HG03039 (cell line): ENCODE measurements around the gene NPR3.

Source experiments
- ATAC-seq: cut with Tn5 transposase; IDR thresholded peaks from one replicate; pipeline ENCODE4 v1.9.1; 2021; ENCODE audit warnings: mild to moderate bottlenecking, moderate library complexity; ENCODE audit not compliant: unreplicated experiment

Gene NPR3

DNA sequence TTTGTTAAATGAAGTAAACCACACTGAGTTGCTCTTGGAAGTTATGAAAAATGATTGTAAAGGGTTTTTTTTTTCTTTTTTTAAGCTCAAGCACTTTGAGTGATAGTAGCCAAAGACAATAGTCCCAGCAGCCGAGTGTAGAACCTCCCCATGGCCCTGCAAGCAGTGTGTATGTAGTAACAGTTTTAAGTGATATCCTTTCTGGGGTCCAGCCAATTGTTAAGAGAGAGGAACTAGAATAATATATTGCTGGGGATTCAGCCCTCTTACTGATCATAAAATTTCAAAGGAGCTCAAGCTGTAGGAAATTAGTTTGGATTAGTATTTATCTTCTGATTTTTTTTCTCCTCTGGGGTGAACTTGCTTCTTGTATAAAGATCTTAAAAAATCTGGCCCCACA, 43.2 kb downstream of the NPR3 start:
- ATAC-seq, result no peak

DNA sequence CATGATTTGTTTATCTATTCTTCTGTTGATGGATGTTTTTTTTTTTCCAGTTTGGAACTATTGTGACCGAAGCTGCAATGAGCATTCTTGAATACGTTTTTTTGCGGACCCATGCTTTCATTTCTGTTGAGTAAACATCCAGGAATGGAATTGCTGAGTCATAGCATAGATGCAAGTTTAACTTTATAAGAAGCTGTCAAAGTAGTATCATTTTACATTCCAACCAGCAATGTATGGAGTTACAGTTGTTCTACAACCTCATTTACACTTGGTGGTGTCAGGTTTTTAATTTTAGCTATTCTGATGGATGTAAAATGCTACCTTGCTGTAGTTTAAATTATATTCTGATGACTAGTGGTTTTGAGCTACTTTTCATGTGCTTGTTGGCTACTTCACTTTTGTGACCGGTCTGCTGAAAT, 49.0 kb downstream of the NPR3 start:
- no peak for ATAC-seq

- ATAC-seq, result no peak
These were observed 54.1 kb downstream of the NPR3 start for GRCh38 chr5:32765266-32765665.

GRCh38 chr5:32767948-32768467, 56.9 kb downstream of the NPR3 start:
- ATAC-seq, result no peak

- ATAC-seq, result no peak
These were observed 58.6 kb downstream of the NPR3 start for GRCh38 chr5:32769711-32770110.

DNA sequence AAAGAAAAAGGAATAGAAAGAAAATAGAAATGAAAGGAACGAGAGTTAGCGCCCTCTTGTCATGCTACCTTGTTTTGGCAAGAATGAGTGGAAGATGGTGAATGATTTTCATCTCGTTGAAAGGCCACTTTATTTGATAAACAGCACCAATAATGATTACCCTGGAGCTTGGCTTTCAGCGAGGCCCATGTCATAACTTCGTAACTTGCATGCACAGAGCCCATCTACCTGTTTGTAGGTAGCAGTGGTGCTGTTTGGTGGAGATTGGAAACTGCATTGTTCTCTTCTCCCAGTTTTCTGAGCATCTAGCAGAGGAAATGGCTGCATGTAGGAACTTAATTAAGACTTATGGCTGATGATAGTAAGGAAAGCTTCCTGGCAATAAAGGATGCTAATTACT, 59.3 kb downstream of the NPR3 start:
- ATAC-seq, result no peak

DNA sequence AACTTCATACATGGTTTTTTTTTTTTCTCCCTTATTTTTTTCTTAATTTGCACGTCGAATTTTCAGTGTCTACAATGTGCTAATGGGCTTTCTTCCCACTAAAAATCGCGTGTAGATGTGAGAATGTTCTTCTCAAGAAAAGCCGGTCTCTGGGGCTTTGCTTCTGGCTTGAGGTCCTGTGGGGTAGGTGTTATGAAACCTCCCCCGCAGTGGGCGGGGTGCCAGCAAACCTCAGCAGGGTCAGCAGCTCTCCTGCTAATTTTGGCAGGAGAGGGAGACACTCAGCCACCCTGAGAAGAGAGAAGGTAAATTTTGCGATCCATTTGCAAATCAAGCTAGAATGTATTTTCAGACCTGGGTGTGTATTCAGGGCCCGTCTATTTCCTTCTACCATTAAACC, 59.9 kb downstream of the NPR3 start:
- ATAC-seq, result no peak

DNA sequence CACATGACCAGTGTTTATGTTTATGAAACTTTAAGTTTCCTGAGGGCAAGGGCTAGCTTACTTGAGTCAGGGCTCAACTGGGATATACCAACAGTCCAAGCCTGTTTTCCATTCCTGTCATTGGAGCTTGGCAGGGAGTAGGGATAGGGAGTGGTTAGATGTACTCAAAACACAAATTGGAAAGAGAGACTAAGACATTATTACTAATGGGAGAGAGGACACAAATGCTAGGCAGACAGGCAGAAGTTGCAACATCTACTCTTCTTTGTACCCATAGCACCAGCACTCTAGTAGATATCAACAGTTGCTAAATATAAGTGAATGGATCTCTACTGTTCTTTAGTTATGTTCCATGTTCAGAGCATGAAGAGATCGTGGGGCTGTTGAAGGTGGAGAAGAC, 62.8 kb downstream of the NPR3 start:
- ATAC-seq, result no peak

DNA sequence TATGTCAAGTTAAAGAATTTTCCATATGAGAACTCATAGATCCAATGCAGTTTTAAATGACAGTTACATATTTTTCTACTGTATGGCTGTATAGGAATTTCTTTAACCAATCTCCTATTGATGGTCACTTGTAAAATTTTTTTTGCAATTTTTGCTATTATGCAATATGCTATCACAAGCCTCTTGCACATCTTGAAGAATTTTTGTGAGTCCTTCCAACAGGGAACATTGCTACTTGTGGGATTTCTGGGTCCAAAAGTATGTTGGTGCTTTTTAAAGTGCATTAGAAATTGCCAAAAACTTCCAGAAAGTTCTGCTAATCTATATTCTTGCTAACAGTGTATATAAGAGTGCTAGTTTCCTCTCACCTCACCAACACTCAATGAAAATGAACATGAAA, 65.1 kb downstream of the NPR3 start:
- ATAC-seq, result no peak

GRCh38 chr5:32777222-32777621, 66.1 kb downstream of the NPR3 start:
- no peak for ATAC-seq

GRCh38 chr5:32777733-32778132, 66.6 kb downstream of the NPR3 start:
- no peak for ATAC-seq

- ATAC-seq, result no peak
These were observed 67.3 kb downstream of the NPR3 start for GRCh38 chr5:32778403-32778802.

- no peak for ATAC-seq
These were observed 68.8 kb downstream of the NPR3 start for GRCh38 chr5:32779754-32780415.

- no peak for ATAC-seq
These were observed 69.4 kb downstream of the NPR3 start for GRCh38 chr5:32780508-32780919.

GRCh38 chr5:32783661-32784060, 72.5 kb downstream of the NPR3 start:
- no peak for ATAC-seq

DNA sequence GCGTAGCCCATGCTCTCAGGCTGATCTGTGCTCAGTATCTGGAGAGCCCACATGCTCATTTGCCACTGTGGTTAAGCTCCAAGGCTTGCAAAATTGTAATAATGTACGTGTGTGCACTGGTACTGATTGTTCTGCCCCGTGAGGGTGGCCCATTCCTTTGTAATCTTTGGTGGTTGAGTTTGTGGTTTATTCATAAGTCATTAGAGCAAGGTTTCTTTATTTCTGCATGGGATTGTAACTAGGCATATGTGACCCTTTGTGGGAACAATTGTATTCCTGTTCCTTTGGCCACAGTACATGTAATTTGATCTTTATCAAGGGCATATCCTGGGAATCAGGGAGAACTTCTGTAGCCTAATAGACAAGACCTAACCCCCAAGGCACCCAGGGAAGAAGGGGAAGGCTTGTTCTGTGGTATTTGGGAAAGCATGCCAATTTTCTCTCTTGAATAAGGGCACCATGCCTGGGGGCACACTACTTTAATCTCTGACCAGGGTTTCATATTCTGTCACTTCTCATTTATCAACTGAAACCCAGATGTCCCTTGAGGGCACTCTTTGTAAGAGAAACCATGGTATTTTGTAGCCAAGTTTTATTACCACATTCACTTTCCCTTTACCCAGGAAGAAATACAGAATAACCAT, 74.6 kb downstream of the NPR3 start:
- no peak for ATAC-seq

DNA sequence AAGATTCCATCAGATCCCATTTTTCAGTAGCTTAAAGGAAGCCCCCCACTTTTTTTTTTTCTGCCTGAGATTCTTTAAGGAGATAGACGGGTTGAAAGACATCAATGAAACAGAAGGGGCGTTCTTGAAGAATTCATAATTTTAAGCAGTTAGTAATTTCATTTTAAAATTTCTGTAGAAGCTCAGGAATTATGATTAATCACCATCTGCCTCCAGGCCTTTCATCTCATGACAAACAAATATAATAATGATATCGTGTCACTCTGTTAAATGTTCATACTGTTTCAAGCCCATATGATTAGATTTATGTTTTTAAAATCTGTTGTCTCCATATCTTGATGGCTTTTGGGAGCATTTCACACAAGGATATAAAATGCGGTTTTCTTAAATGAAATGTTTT, 75.2 kb downstream of the NPR3 start:
- no peak for ATAC-seq

- ATAC-seq, result no peak
These were observed 79.4 kb downstream of the NPR3 start for GRCh38 chr5:32790411-32790951.

DNA sequence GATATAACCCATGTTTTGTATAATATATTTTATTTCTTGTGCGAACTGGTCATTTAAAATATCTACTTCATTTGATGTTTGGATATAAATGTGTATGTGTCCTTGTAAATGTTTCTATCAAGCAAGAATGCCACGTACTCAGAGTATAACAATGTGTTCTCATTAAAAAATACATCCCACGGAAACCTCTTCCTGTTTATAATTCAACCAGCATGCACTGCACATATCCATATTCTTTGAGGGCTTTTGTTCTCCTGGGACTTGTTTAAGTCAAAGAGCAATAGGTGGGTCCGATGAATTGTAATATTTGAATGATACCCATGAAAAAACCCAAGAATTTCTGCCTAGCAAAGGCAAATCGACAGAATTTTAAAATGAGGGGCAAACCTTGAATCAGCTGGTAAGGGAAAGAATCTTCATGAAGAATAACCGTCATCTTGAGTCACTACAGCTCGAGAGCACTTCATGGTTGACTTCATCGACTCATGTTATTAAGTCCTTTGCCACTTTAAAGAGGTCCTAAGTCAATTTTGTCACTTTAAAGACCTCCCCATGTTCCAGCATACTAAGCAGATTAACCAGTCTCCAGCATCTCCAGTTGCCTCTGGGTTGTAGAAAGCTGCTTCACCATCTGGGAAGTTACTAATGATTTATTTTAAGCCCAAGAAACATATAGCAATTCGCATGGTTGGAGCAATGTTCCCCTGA, 80.6 kb downstream of the NPR3 start:
- ATAC-seq, result no peak

DNA sequence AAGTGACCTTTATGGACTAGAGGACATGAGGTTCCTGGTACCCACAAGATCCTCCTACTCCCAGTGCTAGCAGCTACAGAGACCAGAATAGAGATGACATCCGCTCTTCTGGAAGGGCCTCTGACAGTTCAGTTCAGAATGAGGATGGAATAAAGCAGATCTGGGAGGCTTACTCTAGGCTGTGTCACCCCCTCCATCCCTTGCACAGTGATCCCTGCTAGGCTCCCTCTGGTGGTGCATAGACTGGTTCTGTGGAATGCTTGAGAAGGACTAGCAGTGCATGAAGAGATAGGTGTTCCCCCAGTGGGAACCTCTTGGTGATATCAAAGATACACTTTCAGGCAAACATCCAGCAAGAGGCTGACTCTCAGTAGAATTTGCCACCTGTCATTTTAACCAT, 83.0 kb downstream of the NPR3 start:
- no peak for ATAC-seq

DNA sequence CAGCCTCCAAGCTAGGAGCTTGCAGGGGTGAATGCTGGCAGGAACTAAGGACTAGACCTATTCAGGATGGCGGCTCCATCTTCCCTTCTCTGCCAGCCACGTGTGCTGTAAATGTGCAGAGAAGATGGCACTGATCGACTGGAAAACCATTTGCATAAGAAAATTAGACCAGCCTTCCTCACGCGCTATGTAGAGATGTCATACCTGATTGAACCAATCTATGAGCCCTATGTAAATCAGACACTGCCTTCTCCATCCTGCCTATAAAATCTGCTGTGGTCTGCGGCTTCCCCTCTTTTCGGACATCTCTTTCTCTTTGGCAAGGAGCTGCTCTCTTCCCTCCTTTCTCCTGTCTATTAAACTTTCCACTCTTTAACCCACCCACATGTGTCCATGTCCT, 91.6 kb downstream of the NPR3 start:
- no peak for ATAC-seq

DNA sequence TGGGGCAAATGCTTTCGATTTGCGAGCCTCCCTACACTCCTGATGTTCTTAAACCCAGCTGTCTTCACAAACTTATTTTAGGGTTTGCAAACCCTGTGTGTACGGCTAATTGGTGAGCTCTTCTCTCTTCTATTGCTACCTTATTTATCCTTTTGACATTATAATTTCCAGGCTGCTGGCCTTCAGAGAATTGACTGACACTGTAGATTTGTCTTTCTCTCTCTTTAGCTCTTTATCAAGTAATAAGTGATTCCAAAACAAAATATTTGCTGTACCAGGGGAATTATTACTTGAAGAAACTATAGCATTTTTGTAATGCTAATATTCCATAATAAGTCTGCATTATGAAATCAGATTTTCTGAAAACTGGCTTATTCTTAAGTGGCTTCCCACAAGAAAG, 92.5 kb downstream of the NPR3 start:
- ATAC-seq, result no peak
